Left lung (tissue), 10 donors: ENCODE data around the gene RGS7. TPM values are rescaled to one million over a fixed set of nuclear protein-coding genes. Genes with fewer than 3 reads are reported as not detected.

ENCODE experiments used
- ATAC-seq: fragments of 200-7000 bp; cut with Tn5 transposase; one replicate; pipeline ENCODE4 v1.9.1; 2020; ENCODE audit warnings: moderate library complexity
- DNase-seq, 4 donors: peaks; one replicate each; pipeline ENCODE4 v3.0.0-alpha.2; 2013 to 2020
- H3K27ac ChIP-seq, 2 donors: fragments of 200-600 bp; sonication (generic) in 1 of 2; one replicate each; pipeline versions ENCODE4 v1.5.0 to v1.8.0; 2020 to 2021
- H3K27me3 ChIP-seq, 2 donors: fragments of 200-600 bp; sonication (generic) in 1 of 2; one replicate each; pipeline versions ENCODE4 v1.5.0 to v1.8.0; 2020 to 2021
- H3K36me3 ChIP-seq, 2 donors: fragments of 200-600 bp; sonication (generic) in 1 of 2; one replicate each; pipeline versions ENCODE4 v1.5.0 to v1.8.0; 2020 to 2021
- H3K4me1 ChIP-seq, 2 donors: fragments of 200-600 bp; one replicate each; pipeline ENCODE4 v1.8.0; 2021
- H3K4me3 ChIP-seq, 2 donors: fragments of 200-600 bp; sonication (generic) in 1 of 2; one replicate each; pipeline versions ENCODE4 v1.5.0 to v1.8.0; 2020 to 2021; ENCODE audit warnings: mild to moderate bottlenecking in 1 of 2
- H3K9me3 ChIP-seq, 2 donors: fragments of 200-600 bp; sonication (generic) in 1 of 2; one replicate each; pipeline versions ENCODE4 v1.5.0 to v1.8.0; 2020 to 2021
- CTCF ChIP-seq, 2 donors: fragments of 200-600 bp; sonication (generic) in 1 of 2; IDR thresholded peaks; one replicate each; pipeline versions ENCODE4 v1.5.0 to v1.8.0; 2021; ENCODE audit warnings: antibody characterized with exemption in 2 of 2
- intact Hi-C, 2 donors: fragments of 100-400 bp; cut with DNase I; formaldehyde crosslinking; loops; one replicate each; pipeline versions ENCODE4 v1.11.2 to v1.14.2; 2022
- polyA plus RNA-seq, 6 donors: library from polyadenylated mRNA; unstranded; fragments of 120-200 nt; gene quantifications; one replicate each; pipeline ENCODE4 v1.2.1, GENCODE V29; 2013; ENCODE audit not compliant: insufficient read length in 6 of 6
- total RNA-seq, 2 donors: library from RNA; stranded (reverse); fragmentation: NEBNext Ultra II Directional; extraction: Animal tissue kit (Norgen Biotek cat#: 25700); gene quantifications; one replicate each; pipeline ENCODE4 v1.2.1, GENCODE V29; 2021
- donor health status: DM: no; HTN: yes; CAD: no.
- donor health status: DM: no; HTN: no; CAD: no.

Gene RGS7
- total and polyA plus RNA-seq, 8 donors, result 0.11 to 0.43 (median 0.30) TPM; not detected in 2

- no peaks in the 10 kb centered on the region for H3K36me3 ChIP-seq
- H3K27me3 ChIP-seq, result no peaks in the 10 kb centered on the region
- intact Hi-C loops, result no loop called here
- DNase-seq (no peak), ATAC-seq (peak; percentile 37)
- no peak for TF ChIP-seq CTCF (IDR thresholded peaks at IDR 0.05)
- peaks cover 0 to 3% of the 10 kb centered on the region in 2 donors for H3K9me3 ChIP-seq
- H3K4me3 ChIP-seq, result no peak overlapping the region
- no peak overlapping the region for H3K27ac ChIP-seq
- H3K4me1 ChIP-seq, result peaks cover 0 to 4% of the 10 kb centered on the region in 2 donors
These were observed 148.1 kb downstream of the RGS7 start for GRCh38 chr1:241208910-241209379.

- intact Hi-C loops, result no loop called here
- ATAC-seq, result no peak
These were observed 153.2 kb downstream of the RGS7 start for GRCh38 chr1:241203817-241204216.

DNA sequence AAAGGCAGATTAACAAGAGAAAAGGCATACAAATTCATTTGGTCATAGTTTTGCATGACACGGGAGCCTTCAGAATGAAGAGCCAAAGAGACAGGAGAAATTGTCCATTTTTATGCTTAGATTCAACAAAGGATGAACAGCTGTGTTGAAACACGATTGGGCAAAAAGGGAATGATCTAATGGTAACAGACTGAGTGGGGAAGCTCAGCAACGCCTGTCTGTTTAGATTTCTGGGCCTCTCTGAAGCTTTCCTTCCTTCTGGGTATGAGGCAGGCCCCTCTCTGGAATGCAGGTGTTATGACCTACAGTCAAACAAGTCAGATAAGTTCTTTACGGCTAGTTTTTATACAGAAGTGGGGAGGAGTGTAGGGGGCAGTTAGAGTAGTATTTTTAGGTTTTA, 154.6 kb downstream of the RGS7 start:
- no peaks in the 10 kb centered on the region for H3K27me3 ChIP-seq
- H3K27ac ChIP-seq, result no peak overlapping the region
- TF ChIP-seq CTCF (IDR thresholded peaks at IDR 0.05), result no peak
- intact Hi-C loops, result no loop called here
- ATAC-seq (peak; percentile 76), DNase-seq (no peak)
- H3K4me3 ChIP-seq, result no peak overlapping the region
- no peaks in the 10 kb centered on the region for H3K4me1 ChIP-seq
- peaks cover 0 to 2% of the 10 kb centered on the region in 2 donors for H3K9me3 ChIP-seq
- no peaks in the 10 kb centered on the region for H3K36me3 ChIP-seq

More at GRCh38 chr1:241203817-241204216, 153.2 kb downstream of the RGS7 start:
- Histone ChIP-seq H3K9me3 (peaks cover 0 to 3% of the 10 kb centered on the region in 2 donors), H3K27ac (no peak overlapping the region), H3K4me3 (no peak overlapping the region), H3K4me1 (no peaks in the 10 kb centered on the region), H3K27me3 (no peaks in the 10 kb centered on the region), H3K36me3 (no peaks in the 10 kb centered on the region)
- TF ChIP-seq CTCF (IDR thresholded peaks at IDR 0.05), result no peak
- DNase-seq, result no peak

- no peak for DNase-seq
- Histone ChIP-seq H3K4me3 (no peak overlapping the region), H3K27me3 (no peaks in the 10 kb centered on the region), H3K27ac (no peak overlapping the region), H3K36me3 (no peaks in the 10 kb centered on the region), H3K4me1 (no peaks in the 10 kb centered on the region), H3K9me3 (no peaks in the 10 kb centered on the region)
- intact Hi-C loops, result no loop called here
- no peak for ATAC-seq
- no peak for TF ChIP-seq CTCF (IDR thresholded peaks at IDR 0.05)
These were observed 170.3 kb downstream of the RGS7 start for GRCh38 chr1:241186716-241187115.

GRCh38 chr1:241181971-241182370, 175.0 kb downstream of the RGS7 start:
- H3K4me1 ChIP-seq, result no peaks in the 10 kb centered on the region
- intact Hi-C loops, result no loop called here
- no peak for TF ChIP-seq CTCF (IDR thresholded peaks at IDR 0.05)
- H3K4me3 ChIP-seq, result no peak overlapping the region
- DNase-seq, result no peak
- H3K36me3 ChIP-seq, result no peaks in the 10 kb centered on the region
- H3K9me3 ChIP-seq, result no peaks in the 10 kb centered on the region
- no peaks in the 10 kb centered on the region for H3K27me3 ChIP-seq
- ATAC-seq, result no peak
- no peak overlapping the region for H3K27ac ChIP-seq
